ENCODE measurements around the gene PHF21B.
"Not testable (repeated sequence)": the region's sequence is repeated elsewhere in the genome, so short reads cannot be mapped to it uniquely, and the experiment has no call there.

Gene PHF21B

GRCh38 chr22:44880610-44881290 is 129.1 kb downstream of the PHF21B start:
- DNase-seq (ENCODE audit: low read depth in 4 of 4, low spot score in 1 of 4) = no peak

GRCh38 chr22:44879301-44879680 is 130.5 kb downstream of the PHF21B start:
- DNase-seq (ENCODE audit: low read depth in 4 of 4, low spot score in 1 of 4) = no peak

- no peak for DNase-seq (ENCODE audit: low read depth in 4 of 4, low spot score in 1 of 4)
These were observed 131.1 kb downstream of the PHF21B start for GRCh38 chr22:44878483-44879300.

- DNase-seq (ENCODE audit: low read depth in 4 of 4, low spot score in 1 of 4) = no peak
These were observed 132.9 kb downstream of the PHF21B start for GRCh38 chr22:44876921-44877320.

GRCh38 chr22:44871782-44872181 is 138.0 kb downstream of the PHF21B start:
- no peak for DNase-seq (ENCODE audit: low read depth in 4 of 4, low spot score in 1 of 4)

GRCh38 chr22:44870021-44870420 is 139.8 kb downstream of the PHF21B start:
- no peak for DNase-seq (ENCODE audit: low read depth in 4 of 4, low spot score in 1 of 4)

- DNase-seq (ENCODE audit: low read depth in 4 of 4, low spot score in 1 of 4) = no peak
These were observed 140.6 kb downstream of the PHF21B start for GRCh38 chr22:44869196-44869595.

- DNase-seq (ENCODE audit: low read depth in 4 of 4, low spot score in 1 of 4) = no peak
These were observed 144.4 kb downstream of the PHF21B start for GRCh38 chr22:44865193-44866057.

- DNase-seq (ENCODE audit: low read depth in 4 of 4, low spot score in 1 of 4) = no peak
These were observed 146.6 kb downstream of the PHF21B start for GRCh38 chr22:44862981-44863860.

- DNase-seq (ENCODE audit: low read depth in 4 of 4, low spot score in 1 of 4) = no peak
These were observed 147.5 kb downstream of the PHF21B start for GRCh38 chr22:44862281-44862680.

GRCh38 chr22:44861245-44861644 is 148.6 kb downstream of the PHF21B start:
- no peak for DNase-seq (ENCODE audit: low read depth in 4 of 4, low spot score in 1 of 4)

- DNase-seq (ENCODE audit: low read depth in 4 of 4, low spot score in 1 of 4) = no peak
These were observed 149.5 kb downstream of the PHF21B start for GRCh38 chr22:44860311-44860710.

- DNase-seq (ENCODE audit: low read depth in 4 of 4, low spot score in 1 of 4) = no peak
These were observed 150.2 kb downstream of the PHF21B start for GRCh38 chr22:44859641-44860040.

- not testable (repeated sequence) for DNase-seq (ENCODE audit: low read depth in 4 of 4, low spot score in 1 of 4)
These were observed 151.0 kb downstream of the PHF21B start for GRCh38 chr22:44858819-44859218.

GRCh38 chr22:44855855-44856254 is 153.9 kb downstream of the PHF21B start:
- DNase-seq (ENCODE audit: low read depth in 4 of 4, low spot score in 1 of 4) = no peak

- DNase-seq (ENCODE audit: low read depth in 4 of 4, low spot score in 1 of 4) = not testable (repeated sequence)
These were observed 155.2 kb downstream of the PHF21B start for GRCh38 chr22:44854641-44855040.

GRCh38 chr22:44850946-44851345 is 158.9 kb downstream of the PHF21B start:
- no peak for DNase-seq (ENCODE audit: low read depth in 4 of 4, low spot score in 1 of 4)

GRCh38 chr22:44848791-44849420 is 160.9 kb downstream of the PHF21B start:
- DNase-seq (ENCODE audit: low read depth in 4 of 4, low spot score in 1 of 4) = no peak

GRCh38 chr22:44848296-44848741 is 161.5 kb downstream of the PHF21B start:
- DNase-seq (ENCODE audit: low read depth in 4 of 4, low spot score in 1 of 4) = no peak

- no peak for DNase-seq (ENCODE audit: low read depth in 4 of 4, low spot score in 1 of 4)
These were observed 161.9 kb downstream of the PHF21B start for GRCh38 chr22:44847892-44848291.
